Neural cell (in vitro differentiated cells): ENCODE measurements around the gene BCAS1. TPM values are rescaled to one million over a fixed set of nuclear protein-coding genes. Genes with fewer than 3 reads are reported as not detected.

Experiments
- H2AFZ ChIP-seq: fragments of 200-600, 300-800 bp; sonication (generic), shearing (Covaris generic); 2 replicates; pipeline ENCODE4 v1.6.0; 2014; ENCODE audit warnings: low read depth, mild to moderate bottlenecking, antibody characterized with exemption, low read length, moderate library complexity
- H3F3A ChIP-seq: fragments of 200-600 bp; shearing (Covaris generic); 2 replicates; pipeline ENCODE4 v1.6.1; 2016; ENCODE audit warnings: mild to moderate bottlenecking, moderate library complexity, mixed read lengths, antibody characterized with exemption, low read length; ENCODE audit not compliant: insufficient read depth, poor library complexity, severe bottlenecking
- H3K27ac ChIP-seq: fragments of 200-600, 300-800 bp; sonication (generic), shearing (Covaris generic); 2 replicates; pipeline ENCODE4 v1.5.1; 2014; ENCODE audit warnings: mild to moderate bottlenecking, low read length, moderate library complexity
- H3K27me3 ChIP-seq: fragments of 300-800, 200-600 bp; sonication (generic), shearing (Covaris generic); 2 replicates; pipeline ENCODE4 v1.6.0; 2014; ENCODE audit warnings: mild to moderate bottlenecking, low read depth, low read length, moderate library complexity; ENCODE audit not compliant: insufficient read depth
- H3K36me3 ChIP-seq: fragments of 300-800, 200-600 bp; sonication (generic), shearing (Covaris generic); 2 replicates; pipeline ENCODE4 v1.5.1; 2014; ENCODE audit warnings: mild to moderate bottlenecking, antibody characterized with exemption, low read length, moderate library complexity; ENCODE audit not compliant: insufficient read depth
- H3K4me2 ChIP-seq: fragments of 300-800, 200-600 bp; sonication (generic), shearing (Covaris generic); 2 replicates; pipeline ENCODE4 v1.6.0; 2014; ENCODE audit warnings: mild to moderate bottlenecking, low read length
- H3K4me3 ChIP-seq: fragments of 300-800, 200-600 bp; sonication (generic), shearing (Covaris generic); 2 replicates; pipeline ENCODE4 v1.5.1; 2014; ENCODE audit warnings: mild to moderate bottlenecking, low read length, moderate library complexity
- H3K79me2 ChIP-seq: fragments of 200-600 bp; shearing (Covaris generic); replicated peaks from 2 replicates; pipeline ENCODE4 v1.6.0; 2014; ENCODE audit warnings: mild to moderate bottlenecking, low read length, moderate library complexity; ENCODE audit not compliant: insufficient read depth
- H3K9ac ChIP-seq: fragments of 300-800, 200-600 bp; sonication (generic), shearing (Covaris generic); 2 replicates; pipeline ENCODE4 v1.6.1; 2016; ENCODE audit warnings: mild to moderate bottlenecking, low read length, mixed read lengths
- H3K9me2 ChIP-seq: fragments of 200-600 bp; shearing (Covaris generic); 2 replicates; pipeline ENCODE4 v1.6.1; 2016; ENCODE audit warnings: mild to moderate bottlenecking, low read length, mixed read lengths; ENCODE audit not compliant: insufficient read depth
- H3K9me3 ChIP-seq: fragments of 200-600, 300-800 bp; sonication (generic), shearing (Covaris generic); 2 replicates; pipeline ENCODE4 v1.6.1; 2016; ENCODE audit warnings: mild to moderate bottlenecking, mixed run types, low read length, moderate library complexity, mixed read lengths
- H4K20me1 ChIP-seq: fragments of 200-600 bp; shearing (Covaris generic); 2 replicates; pipeline ENCODE4 v1.6.1; 2016; ENCODE audit warnings: mild to moderate bottlenecking, mixed run types; ENCODE audit not compliant: insufficient read depth
- EP300 ChIP-seq: fragments of 450-650 bp; conservative IDR thresholded peaks from 2 replicates; pipeline ENCODE4 v1.6.1; 2014; ENCODE audit warnings: antibody characterized with exemption, mild to moderate bottlenecking, moderate library complexity; ENCODE audit not compliant: poor library complexity, severe bottlenecking
- EZH2 ChIP-seq: fragments of 200-600, 300-800 bp; shearing (Covaris generic), sonication (generic); IDR thresholded peaks from 2 replicates; pipeline ENCODE4 v1.6.1; 2014; ENCODE audit warnings: antibody characterized with exemption, low read length, borderline replicate concordance, mild to moderate bottlenecking; ENCODE audit not compliant: insufficient read depth, poor library complexity, severe bottlenecking
- MXI1 ChIP-seq: fragments of 450-650 bp; conservative IDR thresholded peaks from 2 replicates; pipeline ENCODE4 v1.6.1; 2014; ENCODE audit warnings: antibody characterized with exemption, mild to moderate bottlenecking; ENCODE audit not compliant: poor library complexity, severe bottlenecking
- POLR2AphosphoS5 ChIP-seq: IDR thresholded peaks from 2 replicates; pipeline ENCODE4 v1.6.1; 2012
- RAD21 ChIP-seq: fragments of 450-650 bp; conservative IDR thresholded peaks from 2 replicates; pipeline ENCODE4 v1.6.1; 2014; ENCODE audit warnings: antibody characterized with exemption, mild to moderate bottlenecking, moderate library complexity
- SMC3 ChIP-seq: fragments of 450-650 bp; conservative IDR thresholded peaks from 2 replicates; pipeline ENCODE4 v1.6.1; 2014; ENCODE audit warnings: antibody characterized with exemption, mild to moderate bottlenecking, moderate library complexity; ENCODE audit not compliant: poor library complexity
- TAF1 ChIP-seq: IDR thresholded peaks from 2 replicates; pipeline ENCODE4 v1.6.1; 2012; ENCODE audit warnings: low read depth
- polyA plus RNA-seq: library from polyadenylated mRNA; depleted of rRNA; stranded (reverse); fragments of >200 nt; gene quantifications from 2 replicates; pipeline ENCODE4 v1.2.3, GENCODE V29; 2014
- TF ChIP-seq, protein P1 (sequence below): fragments of 450-650 bp; IDR thresholded peaks from 2 replicates; pipeline ENCODE4 v1.5.1; 2014; ENCODE audit warnings: antibody characterized with exemption, mild to moderate bottlenecking, moderate library complexity; ENCODE audit not compliant: poor library complexity, severe bottlenecking
- TF ChIP-seq, protein P2 (sequence below): IDR thresholded peaks from 2 replicates; pipeline ENCODE4 v1.6.1; 2012; ENCODE audit warnings: borderline replicate concordance

Gene BCAS1
- polyA plus RNA-seq, 1 donor from 2014 or later = not detected

DNA sequence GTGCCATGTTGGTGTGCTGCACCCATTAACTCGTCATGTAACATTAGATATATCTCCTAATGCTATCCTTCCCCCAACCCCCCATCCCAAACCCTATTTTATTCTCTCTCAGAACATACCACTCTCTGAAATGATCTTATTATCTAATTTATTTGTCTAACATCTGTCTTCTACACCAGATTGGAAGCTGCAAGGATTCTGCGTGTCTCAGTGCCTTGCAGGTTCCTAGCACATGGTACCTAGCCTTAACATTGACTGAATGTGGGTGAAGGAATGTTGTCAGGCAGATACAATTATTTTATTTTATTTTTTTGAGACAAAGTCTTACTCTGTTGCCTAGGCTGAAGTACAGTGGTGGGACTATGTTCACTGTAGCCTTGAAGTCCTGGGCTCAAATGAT lies 124.9 kb downstream of the BCAS1 start:
- no peaks in the 10 kb centered on the region for H3K27me3 ChIP-seq
- TF ChIP-seq POLR2AphosphoS5 = no peak
- no peak for TF ChIP-seq RAD21
- TF ChIP-seq EP300 = no peak
- TF ChIP-seq MXI1 = no peak
- TF ChIP-seq TAF1 = no peak
- no peak for TF ChIP-seq EZH2
- no peak for TF ChIP-seq SMC3
- TF ChIP-seq, protein P1, sequence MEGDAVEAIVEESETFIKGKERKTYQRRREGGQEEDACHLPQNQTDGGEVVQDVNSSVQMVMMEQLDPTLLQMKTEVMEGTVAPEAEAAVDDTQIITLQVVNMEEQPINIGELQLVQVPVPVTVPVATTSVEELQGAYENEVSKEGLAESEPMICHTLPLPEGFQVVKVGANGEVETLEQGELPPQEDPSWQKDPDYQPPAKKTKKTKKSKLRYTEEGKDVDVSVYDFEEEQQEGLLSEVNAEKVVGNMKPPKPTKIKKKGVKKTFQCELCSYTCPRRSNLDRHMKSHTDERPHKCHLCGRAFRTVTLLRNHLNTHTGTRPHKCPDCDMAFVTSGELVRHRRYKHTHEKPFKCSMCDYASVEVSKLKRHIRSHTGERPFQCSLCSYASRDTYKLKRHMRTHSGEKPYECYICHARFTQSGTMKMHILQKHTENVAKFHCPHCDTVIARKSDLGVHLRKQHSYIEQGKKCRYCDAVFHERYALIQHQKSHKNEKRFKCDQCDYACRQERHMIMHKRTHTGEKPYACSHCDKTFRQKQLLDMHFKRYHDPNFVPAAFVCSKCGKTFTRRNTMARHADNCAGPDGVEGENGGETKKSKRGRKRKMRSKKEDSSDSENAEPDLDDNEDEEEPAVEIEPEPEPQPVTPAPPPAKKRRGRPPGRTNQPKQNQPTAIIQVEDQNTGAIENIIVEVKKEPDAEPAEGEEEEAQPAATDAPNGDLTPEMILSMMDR = no peak
- no peak overlapping the region for H3K9ac ChIP-seq

DNA sequence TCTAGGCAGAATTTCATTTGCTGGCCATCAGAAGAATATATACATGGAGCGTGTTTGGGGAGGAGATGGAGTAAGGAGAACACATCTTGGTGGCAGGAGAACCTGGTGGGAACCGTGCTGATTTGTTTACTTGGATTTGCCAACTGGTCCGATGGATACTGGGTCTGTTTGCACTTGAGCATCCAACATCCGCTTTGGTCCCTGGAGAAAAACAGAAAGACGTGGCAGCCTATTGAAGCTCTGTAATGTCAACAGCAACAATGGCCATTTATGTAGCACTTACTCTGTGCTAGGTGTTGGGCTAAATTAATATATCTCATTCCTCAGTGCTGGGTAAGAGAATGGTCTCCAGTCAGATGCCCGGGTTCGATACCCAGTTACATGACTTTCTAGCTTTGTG lies 125.6 kb downstream of the BCAS1 start:
- no peaks in the 10 kb centered on the region for H3K36me3 ChIP-seq
- H3K79me2 ChIP-seq = no peaks in the 10 kb centered on the region
- no peaks in the 10 kb centered on the region for H3K9me3 ChIP-seq
- no peak overlapping the region for H3K4me3 ChIP-seq
- H3F3A ChIP-seq = no peaks in the 10 kb centered on the region
- no peak overlapping the region for H3K4me2 ChIP-seq
- H3K27ac ChIP-seq = no peak overlapping the region
- no peaks in the 10 kb centered on the region for H4K20me1 ChIP-seq
- TF ChIP-seq EP300 (no peak), EZH2 (no peak), RAD21 (no peak), SMC3 (no peak), TAF1 (no peak), MXI1 (no peak), POLR2AphosphoS5 (no peak)
- TF ChIP-seq, protein P2, sequence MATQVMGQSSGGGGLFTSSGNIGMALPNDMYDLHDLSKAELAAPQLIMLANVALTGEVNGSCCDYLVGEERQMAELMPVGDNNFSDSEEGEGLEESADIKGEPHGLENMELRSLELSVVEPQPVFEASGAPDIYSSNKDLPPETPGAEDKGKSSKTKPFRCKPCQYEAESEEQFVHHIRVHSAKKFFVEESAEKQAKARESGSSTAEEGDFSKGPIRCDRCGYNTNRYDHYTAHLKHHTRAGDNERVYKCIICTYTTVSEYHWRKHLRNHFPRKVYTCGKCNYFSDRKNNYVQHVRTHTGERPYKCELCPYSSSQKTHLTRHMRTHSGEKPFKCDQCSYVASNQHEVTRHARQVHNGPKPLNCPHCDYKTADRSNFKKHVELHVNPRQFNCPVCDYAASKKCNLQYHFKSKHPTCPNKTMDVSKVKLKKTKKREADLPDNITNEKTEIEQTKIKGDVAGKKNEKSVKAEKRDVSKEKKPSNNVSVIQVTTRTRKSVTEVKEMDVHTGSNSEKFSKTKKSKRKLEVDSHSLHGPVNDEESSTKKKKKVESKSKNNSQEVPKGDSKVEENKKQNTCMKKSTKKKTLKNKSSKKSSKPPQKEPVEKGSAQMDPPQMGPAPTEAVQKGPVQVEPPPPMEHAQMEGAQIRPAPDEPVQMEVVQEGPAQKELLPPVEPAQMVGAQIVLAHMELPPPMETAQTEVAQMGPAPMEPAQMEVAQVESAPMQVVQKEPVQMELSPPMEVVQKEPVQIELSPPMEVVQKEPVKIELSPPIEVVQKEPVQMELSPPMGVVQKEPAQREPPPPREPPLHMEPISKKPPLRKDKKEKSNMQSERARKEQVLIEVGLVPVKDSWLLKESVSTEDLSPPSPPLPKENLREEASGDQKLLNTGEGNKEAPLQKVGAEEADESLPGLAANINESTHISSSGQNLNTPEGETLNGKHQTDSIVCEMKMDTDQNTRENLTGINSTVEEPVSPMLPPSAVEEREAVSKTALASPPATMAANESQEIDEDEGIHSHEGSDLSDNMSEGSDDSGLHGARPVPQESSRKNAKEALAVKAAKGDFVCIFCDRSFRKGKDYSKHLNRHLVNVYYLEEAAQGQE = no peak
- TF ChIP-seq, protein P1 = no peak
- H3K9ac ChIP-seq = no peak overlapping the region
- H3K27me3 ChIP-seq = no peaks in the 10 kb centered on the region
- H2AFZ ChIP-seq = no peak overlapping the region
- no peaks in the 10 kb centered on the region for H3K9me2 ChIP-seq

More for the DNA sequence above, 124.9 kb downstream of the BCAS1 start:
- Histone ChIP-seq H3K4me3 (no peak overlapping the region), H3K4me2 (no peak overlapping the region), H3K79me2 (no peaks in the 10 kb centered on the region), H2AFZ (no peak overlapping the region), H3K27ac (no peak overlapping the region), H3K9me3 (no peaks in the 10 kb centered on the region), H3K9me2 (no peaks in the 10 kb centered on the region), H3F3A (no peaks in the 10 kb centered on the region), H3K36me3 (no peaks in the 10 kb centered on the region), H4K20me1 (no peaks in the 10 kb centered on the region)
